Measurements from ENCODE around the gene MSMP. TPM values are rescaled to one million over a fixed set of nuclear protein-coding genes. Genes with fewer than 3 reads are reported as not detected.

The MSMP gene, protein sequence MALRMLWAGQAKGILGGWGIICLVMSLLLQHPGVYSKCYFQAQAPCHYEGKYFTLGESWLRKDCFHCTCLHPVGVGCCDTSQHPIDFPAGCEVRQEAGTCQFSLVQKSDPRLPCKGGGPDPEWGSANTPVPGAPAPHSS
- not detected for total RNA-seq

DNA sequence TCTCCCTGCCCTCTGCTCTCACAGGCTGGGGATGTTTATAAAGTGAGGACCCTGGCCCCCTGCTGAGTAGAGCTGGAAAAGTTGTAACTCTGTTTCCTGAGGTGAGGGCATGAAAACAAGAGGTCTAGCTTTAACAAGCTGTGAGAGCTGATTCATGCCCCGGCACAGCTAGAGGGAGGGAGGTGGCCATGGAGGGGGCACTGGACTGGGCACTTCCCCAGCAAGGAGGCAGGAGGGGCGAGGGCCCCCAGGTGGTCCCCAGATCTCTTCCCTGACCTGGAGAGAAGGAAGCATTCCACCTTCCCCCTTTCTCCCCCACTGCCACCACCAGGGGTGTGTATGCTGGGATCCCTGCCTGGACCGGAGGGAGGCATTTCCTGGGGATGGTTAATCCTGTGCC lies at the start of gene MSMP:
Gene MSMP, minus strand, starts transcription at position 13 of the 400 bp plus-strand sequence. CDS start 147 bp downstream, outside the sequence.
- DNase-seq (no peak), ATAC-seq (ENCODE audit: low read depth) (no peak)
- Mint-ChIP-seq H3K27me3 (no peaks in the 10 kb centered on the region), H3K9me3 (no peaks in the 10 kb centered on the region), H3K36me3 (peaks cover 17% of the 10 kb centered on the region), H3K27ac (no peak within 1 kb of the TSS), H3K4me3 (no peak within 1 kb of the TSS), H3K4me1 (peaks cover 31% of the 10 kb centered on the region)
- POLR2A ChIA-PET: no interaction called here

GRCh38 chr9:35801328-35802128 lies 47.5 kb upstream of the MSMP start:
- DNase-seq (no peak), ATAC-seq (ENCODE audit: low read depth) (no peak)
- Mint-ChIP-seq H3K9me3 (no peaks in the 10 kb centered on the region), H3K36me3 (peaks cover 7% of the 10 kb centered on the region), H3K27me3 (no peaks in the 10 kb centered on the region), H3K27ac (no peak overlapping the region), H3K4me1 (peaks cover 4% of the 10 kb centered on the region), H3K4me3 (no peak overlapping the region)
- POLR2A ChIA-PET: interaction anchor here (2.6 kb wide), 1 partner anchor 10 kb away, joined by 11 read pairs; the partner anchor contains the start of gene SPAG8

- H3K27ac Mint-ChIP-seq: no peak overlapping the region
- H3K4me1 Mint-ChIP-seq: peaks cover 3% of the 10 kb centered on the region
- H3K4me3 Mint-ChIP-seq: no peak overlapping the region
- H3K9me3 Mint-ChIP-seq: no peaks in the 10 kb centered on the region
- POLR2A ChIA-PET: interaction anchor here (2.6 kb wide), 1 partner anchor 11 kb away, joined by 11 read pairs; the partner anchor contains the start of gene SPAG8
- DNase-seq (no peak), ATAC-seq (ENCODE audit: low read depth) (no peak)
- H3K27me3 Mint-ChIP-seq: no peaks in the 10 kb centered on the region
- H3K36me3 Mint-ChIP-seq: peaks cover 7% of the 10 kb centered on the region
Measured at GRCh38 chr9:35800530-35800929, 46.5 kb upstream of the MSMP start.

DNA sequence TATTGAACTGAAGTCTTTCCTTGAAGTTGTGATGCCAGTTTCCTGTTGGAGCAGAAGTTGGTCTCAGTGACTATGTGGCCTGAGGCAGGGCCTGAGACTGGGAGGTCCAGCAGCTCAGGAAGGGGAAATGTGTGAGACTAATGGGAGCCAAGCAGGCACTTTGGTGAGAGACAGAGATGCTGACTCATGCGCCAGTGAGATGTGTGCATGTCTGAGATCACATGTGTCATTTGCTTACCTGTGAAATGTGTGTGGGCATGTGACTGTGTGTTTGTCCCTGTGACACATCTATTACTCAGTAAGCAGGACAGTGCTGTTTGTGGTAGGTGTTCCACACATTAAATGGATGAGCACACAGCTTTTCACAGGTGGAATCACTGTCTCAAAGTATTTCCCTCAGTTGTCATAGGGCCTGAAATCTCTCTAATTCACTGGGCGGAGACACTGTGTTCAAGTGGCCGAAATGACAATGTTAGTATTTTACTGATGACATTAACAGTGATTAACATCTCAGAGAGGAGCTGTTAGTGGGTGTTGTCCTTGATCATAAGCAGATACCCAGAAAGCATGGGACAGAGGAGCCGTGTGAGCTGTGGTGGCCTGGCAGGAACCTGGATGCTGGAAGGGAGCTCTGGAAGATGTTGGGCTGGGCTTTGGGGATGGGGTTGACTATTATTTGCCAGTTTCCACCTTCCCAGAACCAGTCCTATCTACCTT lies 44.7 kb upstream of the MSMP start:
- H3K27me3 Mint-ChIP-seq: no peaks in the 10 kb centered on the region
- H3K4me3 Mint-ChIP-seq: no peak overlapping the region
- H3K4me1 Mint-ChIP-seq: peaks cover 10% of the 10 kb centered on the region
- DNase-seq: no peak
- H3K36me3 Mint-ChIP-seq: peaks cover 5% of the 10 kb centered on the region
- ATAC-seq (ENCODE audit: low read depth): no peak
- H3K27ac Mint-ChIP-seq: no peak overlapping the region
- H3K9me3 Mint-ChIP-seq: no peaks in the 10 kb centered on the region
- POLR2A ChIA-PET: no interaction called here

DNA sequence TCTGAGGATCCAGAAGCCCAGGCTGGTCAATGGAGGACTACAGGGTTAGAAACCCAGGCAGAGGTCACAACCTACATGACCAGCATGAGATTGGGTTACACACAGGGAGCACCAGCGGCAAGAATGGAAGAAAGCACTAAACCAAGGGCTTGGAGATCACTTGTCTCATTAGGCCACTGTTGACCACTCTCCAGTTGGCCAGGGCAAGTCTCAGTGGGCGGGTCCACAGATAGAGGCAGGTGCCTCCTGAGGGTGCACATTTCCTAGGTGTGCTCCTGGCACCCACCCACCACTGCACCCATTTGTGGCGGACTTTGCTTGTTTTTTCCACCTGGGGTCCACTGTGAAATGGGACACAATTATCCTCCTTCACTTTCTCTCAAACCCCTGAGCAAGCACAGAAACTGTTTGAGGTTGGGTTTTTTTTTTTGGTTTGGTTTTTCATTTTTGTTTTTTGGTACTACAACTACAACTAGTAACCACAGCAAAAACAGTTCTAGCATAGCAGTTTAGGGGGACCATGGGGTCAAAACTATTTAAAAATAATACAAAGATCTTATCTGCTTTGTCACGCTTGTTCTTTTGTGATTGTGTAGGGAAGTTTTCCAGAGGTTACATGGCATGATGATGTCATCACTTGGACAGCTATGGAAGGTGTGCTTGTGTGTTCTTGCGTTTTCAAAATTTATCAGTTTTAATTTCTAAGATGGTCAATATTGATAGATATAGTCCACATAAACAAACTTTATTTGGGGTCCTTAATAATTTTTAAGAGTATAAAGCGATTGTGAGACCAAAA lies 43.4 kb upstream of the MSMP start:
- POLR2A ChIA-PET: no interaction called here
- Mint-ChIP-seq H3K27ac (no peak overlapping the region), H3K36me3 (peaks cover 4% of the 10 kb centered on the region), H3K27me3 (no peaks in the 10 kb centered on the region), H3K4me1 (peaks cover 10% of the 10 kb centered on the region), H3K9me3 (no peaks in the 10 kb centered on the region), H3K4me3 (no peak overlapping the region)
- DNase-seq (no peak), ATAC-seq (ENCODE audit: low read depth) (no peak)

GRCh38 chr9:35795695-35796094 lies 41.6 kb upstream of the MSMP start:
- POLR2A ChIA-PET: no interaction called here
- no peak for ATAC-seq (ENCODE audit: low read depth)

GRCh38 chr9:35793461-35793860 lies 39.4 kb upstream of the MSMP start:
- H3K27me3 Mint-ChIP-seq: no peaks in the 10 kb centered on the region
- peak overlapping the region; percentile 66 for H3K27ac Mint-ChIP-seq
- H3K36me3 Mint-ChIP-seq: peaks cover 1% of the 10 kb centered on the region
- H3K9me3 Mint-ChIP-seq: no peaks in the 10 kb centered on the region
- POLR2A ChIA-PET: interaction anchor here (0.6 kb wide), 1 partner anchor 20 kb away, joined by 3 read pairs; no protein-coding TSS in a partner anchor
- peaks cover 8% of the 10 kb centered on the region for H3K4me1 Mint-ChIP-seq
- DNase-seq (no peak), ATAC-seq (ENCODE audit: low read depth) (no peak)
- H3K4me3 Mint-ChIP-seq: no peak overlapping the region

More at GRCh38 chr9:35795695-35796094, 41.6 kb upstream of the MSMP start:
- Mint-ChIP-seq H3K27me3 (no peaks in the 10 kb centered on the region), H3K9me3 (no peaks in the 10 kb centered on the region), H3K27ac (no peak overlapping the region), H3K4me3 (no peak overlapping the region), H3K36me3 (peaks cover 2% of the 10 kb centered on the region), H3K4me1 (peaks cover 10% of the 10 kb centered on the region)
- DNase-seq: no peak

GRCh38 chr9:35792826-35793225 lies 38.8 kb upstream of the MSMP start:
- H3K27ac Mint-ChIP-seq: peak overlapping the region; percentile 66

DNA sequence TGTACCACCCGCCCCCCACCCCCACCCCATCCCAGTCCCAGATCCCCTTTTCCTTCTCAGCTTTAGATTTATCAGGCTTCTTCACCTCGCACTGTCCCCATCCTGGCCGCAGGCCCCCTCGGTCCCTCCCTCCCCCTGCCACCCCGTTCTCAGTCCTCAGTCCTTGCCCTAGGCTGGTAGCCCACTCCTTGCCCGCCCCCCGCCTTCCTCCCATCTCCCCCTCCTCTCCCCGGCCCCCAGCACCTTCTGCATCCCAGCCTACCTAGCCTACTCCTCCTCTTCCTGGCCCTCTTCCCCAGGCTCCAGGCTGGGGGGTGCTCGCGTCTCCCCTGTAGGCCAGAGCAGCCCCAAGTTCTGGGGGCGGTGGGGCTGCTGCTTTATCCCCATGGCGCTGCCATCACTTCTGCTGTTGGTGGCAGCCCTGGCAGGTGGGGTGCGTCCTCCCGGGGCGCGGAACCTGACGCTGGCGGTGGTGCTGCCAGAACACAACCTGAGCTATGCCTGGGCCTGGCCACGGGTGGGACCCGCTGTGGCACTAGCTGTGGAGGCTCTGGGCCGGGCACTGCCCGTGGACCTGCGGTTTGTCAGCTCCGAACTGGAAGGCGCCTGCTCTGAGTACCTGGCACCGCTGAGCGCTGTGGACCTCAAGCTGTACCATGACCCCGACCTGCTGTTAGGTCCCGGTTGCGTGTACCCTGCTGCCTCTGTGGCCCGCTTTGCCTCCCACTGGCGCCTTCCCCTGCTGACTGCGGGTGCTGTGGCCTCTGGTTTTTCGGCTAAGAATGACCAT lies 38.1 kb upstream of the MSMP start:
- H3K4me3 Mint-ChIP-seq: no peak overlapping the region
- ATAC-seq (ENCODE audit: low read depth): no peak
- POLR2A ChIA-PET: no interaction called here

More at GRCh38 chr9:35792826-35793225, 38.8 kb upstream of the MSMP start:
- POLR2A ChIA-PET: interaction anchor here (0.6 kb wide), 1 partner anchor 21 kb away, joined by 3 read pairs; no protein-coding TSS in a partner anchor
- DNase-seq (no peak), ATAC-seq (ENCODE audit: low read depth) (no peak)
- no peaks in the 10 kb centered on the region for H3K27me3 Mint-ChIP-seq
- no peaks in the 10 kb centered on the region for H3K9me3 Mint-ChIP-seq
- no peaks in the 10 kb centered on the region for H3K36me3 Mint-ChIP-seq
- peaks cover 8% of the 10 kb centered on the region for H3K4me1 Mint-ChIP-seq
- H3K4me3 Mint-ChIP-seq: no peak overlapping the region

DNA sequence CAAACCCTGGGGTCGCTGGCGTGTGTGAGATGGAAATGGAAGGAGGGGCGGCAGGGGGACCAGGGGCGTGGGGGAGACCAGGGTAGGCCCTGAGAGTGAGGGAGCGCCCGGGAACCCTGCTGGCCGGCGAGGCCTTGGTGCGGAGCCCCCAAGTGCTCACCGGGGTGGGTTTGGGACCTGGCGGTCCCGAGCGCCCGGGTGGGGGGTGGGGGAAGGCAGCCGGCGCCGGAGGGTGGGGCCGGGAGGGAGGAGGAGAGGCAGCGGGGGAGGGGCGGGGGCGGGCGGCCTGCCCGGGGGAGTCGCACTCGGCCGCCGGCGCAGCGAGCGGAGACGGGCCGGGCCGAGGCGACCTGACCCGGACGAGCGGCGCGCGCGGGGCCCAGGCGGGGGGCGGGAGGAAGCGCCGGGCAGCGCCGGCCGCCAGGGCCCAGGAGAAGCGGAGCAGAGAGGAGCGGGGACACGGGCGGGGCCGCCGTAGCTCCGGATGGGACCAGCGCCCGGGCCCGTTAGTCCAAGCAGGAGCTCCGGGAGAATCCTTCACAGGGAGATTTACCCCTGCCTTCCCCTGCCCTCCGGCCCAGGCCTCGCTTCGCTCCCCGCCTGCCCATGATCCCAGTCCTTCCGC lies 37.3 kb upstream of the MSMP start, which contains the start of gene NPR2:
Gene NPR2, plus strand, starts transcription at position 295 of the 625 bp plus-strand sequence. CDS start 818 bp downstream, outside the sequence.
- Mint-ChIP-seq H3K27ac (no peak within 1 kb of the TSS), H3K9me3 (no peaks in the 10 kb centered on the region), H3K27me3 (no peaks in the 10 kb centered on the region), H3K36me3 (peaks cover 3% of the 10 kb centered on the region), H3K4me1 (peaks cover 7% of the 10 kb centered on the region), H3K4me3 (no peak within 1 kb of the TSS)
- no peak for DNase-seq
- ATAC-seq (ENCODE audit: low read depth): no peak
- POLR2A ChIA-PET: no interaction called here

More for the DNA sequence above, 38.1 kb upstream of the MSMP start:
- Mint-ChIP-seq H3K9me3 (no peaks in the 10 kb centered on the region), H3K36me3 (no peaks in the 10 kb centered on the region), H3K4me1 (peaks cover 7% of the 10 kb centered on the region), H3K27me3 (no peaks in the 10 kb centered on the region), H3K27ac (no peak overlapping the region)
- DNase-seq: no peak

DNA sequence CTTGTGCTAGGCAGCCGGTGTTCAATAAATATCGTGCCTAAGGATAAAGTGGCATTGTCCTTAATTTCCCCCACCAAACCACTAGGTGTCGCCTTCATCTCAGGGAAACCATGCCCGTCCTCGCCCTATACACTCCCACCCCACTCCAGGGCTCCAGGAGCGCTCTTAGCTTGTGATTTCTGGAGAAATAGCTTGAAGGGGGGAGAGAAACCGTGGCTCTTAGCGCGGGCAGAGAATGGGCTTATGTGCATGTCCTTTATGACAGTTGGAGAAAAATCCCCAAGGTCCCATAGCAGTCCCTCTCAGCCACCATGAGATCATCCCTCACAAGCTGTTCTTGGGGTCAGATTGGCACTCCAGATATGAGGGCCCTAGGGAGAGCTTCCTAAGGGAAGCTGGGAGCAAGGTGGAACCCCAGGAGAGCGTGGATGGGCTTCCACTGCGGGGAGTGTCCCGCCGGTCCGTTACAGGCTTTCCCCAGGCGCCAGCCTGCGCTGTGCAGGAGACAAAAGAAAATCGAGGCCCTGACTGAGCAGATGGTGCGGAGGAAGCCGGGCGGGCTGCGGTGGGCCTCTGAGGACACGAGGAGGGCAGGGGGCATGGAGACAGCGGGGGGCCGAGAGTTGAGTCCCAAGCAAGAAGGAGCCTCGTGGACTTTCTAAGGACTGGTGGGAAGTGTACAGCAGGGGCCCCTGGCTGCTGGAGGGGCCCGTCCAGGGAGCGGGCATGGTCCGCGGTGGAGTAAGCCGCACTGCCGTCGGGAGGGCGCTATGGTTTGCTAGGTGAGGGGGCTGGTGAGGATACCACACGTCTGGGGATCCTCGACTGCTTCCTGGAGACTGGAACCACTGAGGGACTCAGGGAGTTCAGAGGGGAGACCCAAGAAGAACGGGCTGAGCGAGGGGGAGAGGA lies 36.6 kb upstream of the MSMP start:
- H3K27me3 Mint-ChIP-seq: no peaks in the 10 kb centered on the region
- POLR2A ChIA-PET: interaction anchor here (1.1 to 2.0 kb wide), 3 partner anchors 20 to 92 kb away, joined by 3 to 6 read pairs (median 3); partner anchors contain the start of gene SPAG8
- ATAC-seq (ENCODE audit: low read depth) (peak; percentile 82), DNase-seq (peak; percentile 48)
- no peak overlapping the region for H3K27ac Mint-ChIP-seq
- peaks cover 7% of the 10 kb centered on the region for H3K4me1 Mint-ChIP-seq
- no peak overlapping the region for H3K4me3 Mint-ChIP-seq
- H3K36me3 Mint-ChIP-seq: peaks cover 9% of the 10 kb centered on the region
- H3K9me3 Mint-ChIP-seq: no peaks in the 10 kb centered on the region
